Inflammatory macrophage (primary cell): ENCODE results near the gene CCDC6.
"Not testable (repeated sequence)": the region's sequence is repeated elsewhere in the genome, so short reads cannot be mapped to it uniquely, and the experiment has no call there.

Source experiments
- DNase-seq, 2 donors: peaks; one replicate each; pipeline ENCODE4 v3.0.0-alpha.2; 2020 to 2022

Gene CCDC6

DNA sequence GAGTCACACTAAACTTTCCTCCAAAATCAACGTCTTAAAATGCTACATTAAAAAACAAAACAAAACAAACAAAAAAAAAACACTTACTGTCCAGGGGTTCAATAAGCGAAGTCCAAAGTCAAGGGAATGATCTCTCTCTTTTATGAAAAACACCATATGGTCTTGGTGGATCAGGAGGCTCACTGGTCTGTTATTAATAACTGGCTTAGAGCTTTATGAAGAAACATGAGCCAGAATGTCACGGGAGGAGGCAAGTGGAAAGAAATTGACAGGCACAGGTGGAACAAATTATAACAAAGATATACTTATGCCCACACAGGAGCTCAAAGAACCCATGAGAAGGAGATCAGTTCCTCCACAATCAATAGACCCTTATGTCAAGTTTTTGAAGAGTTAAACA, 153.1 kb downstream of the CCDC6 start, which contains the start of gene MRLN:
MRLN (minus strand) TSS at position 189 of the 400 bp plus-strand sequence.
- DNase-seq: no peak

GRCh38 chr10:59752278-59752940, 153.9 kb downstream of the CCDC6 start:
- no peak for DNase-seq

- DNase-seq: no peak
Observed at GRCh38 chr10:59750155-59750945, 156.0 kb downstream of the CCDC6 start.

- no peak for DNase-seq
Observed at GRCh38 chr10:59748834-59749233, 157.5 kb downstream of the CCDC6 start.

DNA sequence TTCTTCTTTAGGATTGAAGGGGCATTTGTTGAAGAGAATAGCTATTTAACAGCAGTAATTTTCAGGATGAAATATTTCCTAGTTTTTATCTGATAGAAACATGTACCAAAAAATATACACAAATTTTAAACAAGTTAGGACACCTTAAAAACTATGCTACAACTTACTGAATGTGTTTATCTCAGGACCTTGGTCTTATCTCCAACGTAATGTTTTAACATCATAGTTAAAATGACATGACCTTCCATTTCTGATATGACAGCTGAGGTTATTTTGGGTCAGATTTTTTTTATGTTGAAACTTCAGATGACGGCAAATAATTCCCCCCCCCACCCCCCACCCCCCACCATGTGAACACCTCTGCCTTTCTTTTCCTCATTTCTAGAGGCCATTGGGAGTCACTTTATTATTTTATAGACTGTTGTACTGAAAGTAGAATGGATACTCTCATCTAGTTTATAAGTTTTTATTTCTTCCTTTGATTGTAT, 161.1 kb downstream of the CCDC6 start:
- DNase-seq: no peak

- not testable (repeated sequence) for DNase-seq
Observed at GRCh38 chr10:59744762-59745161, 161.6 kb downstream of the CCDC6 start.

GRCh38 chr10:59744156-59744555, 162.2 kb downstream of the CCDC6 start:
- DNase-seq: not testable (repeated sequence)

GRCh38 chr10:59741583-59741982, 164.8 kb downstream of the CCDC6 start:
- DNase-seq: no peak

- no peak for DNase-seq
Observed at GRCh38 chr10:59741048-59741447, 165.3 kb downstream of the CCDC6 start.
